Transverse colon (tissue), 4 donors: ENCODE results near the gene RPS24. TPM values are rescaled to one million over a fixed set of nuclear protein-coding genes. Genes with fewer than 3 reads are reported as not detected.

Source experiments
- DNase-seq: peaks from one replicate; pipeline ENCODE4 v3.0.0-alpha.2; 2019
- H3K27ac ChIP-seq, 4 donors: fragments of 200-600 bp; sonication (generic); 2 replicates each; pipeline ENCODE4 v1.5.1; 2016 to 2018; ENCODE audit warnings: inconsistent platforms in 4 of 4
- H3K27me3 ChIP-seq: fragments of 200-600 bp; sonication (generic); 2 replicates; pipeline ENCODE4 v1.5.1; 2017; ENCODE audit warnings: inconsistent platforms
- H3K36me3 ChIP-seq, 4 donors: fragments of 200-600 bp; sonication (generic); 2 replicates each; pipeline ENCODE4 v1.5.1; 2017 to 2019; ENCODE audit warnings: inconsistent platforms in 4 of 4
- H3K4me1 ChIP-seq, 4 donors: fragments of 200-600 bp; sonication (generic); 2 replicates each; pipeline ENCODE4 v1.5.1; 2017 to 2020; ENCODE audit warnings: inconsistent platforms in 4 of 4
- H3K4me3 ChIP-seq, 4 donors: fragments of 200-600 bp; sonication (generic); 1 replicate in 1 of 4; 2 replicates in 3 of 4; pipeline versions ENCODE4 v1.5.1 to v1.6.1; 2017 to 2019; ENCODE audit warnings: inconsistent platforms in 4 of 4
- H3K9me3 ChIP-seq, 2 donors: fragments of 200-600 bp; sonication (generic); 2 replicates each; pipeline ENCODE4 v1.5.1; 2017 to 2019; ENCODE audit warnings: inconsistent platforms in 2 of 2
- CTCF ChIP-seq, 5 experiments: fragments of 200-600 bp in 3 of 5; fragments of 450-650 bp in 2 of 5; sonication (generic) in 3 of 5; IDR thresholded peaks; 1 replicate in 2 of 5; 2 replicates in 3 of 5; pipeline ENCODE4 v1.5.1; 2016 to 2017; ENCODE audit warnings: antibody characterized with exemption in 5 of 5, inconsistent platforms in 3 of 5, mild to moderate bottlenecking in 2 of 5, moderate library complexity in 1 of 5
- EP300 ChIP-seq: sonication (generic); formaldehyde crosslinking; IDR thresholded peaks from one replicate; pipeline ENCODE4 v1.6.1; 2017; ENCODE audit warnings: antibody characterized with exemption, low read depth
- POLR2A ChIP-seq: fragments of 450-650 bp; IDR thresholded peaks from one replicate; pipeline ENCODE4 v1.6.1; 2016; ENCODE audit warnings: antibody characterized with exemption, mild to moderate bottlenecking, moderate library complexity
- POLR2AphosphoS5 ChIP-seq, 3 donors: sonication (generic); formaldehyde crosslinking; IDR thresholded peaks; one replicate each; pipeline ENCODE4 v1.6.1; 2016; ENCODE audit warnings: antibody characterized with exemption in 3 of 3
- WGBS, 2 donors: methylation state at CpG; one replicate each; pipeline ENCODE4 v1.1.5; 2018; ENCODE audit warnings: low coverage in 1 of 2; 5-methylcytosine and 5-hydroxymethylcytosine counted together
- in situ Hi-C, 4 donors: fragments of 200-750 bp; cut with MboI; loops; one replicate each; pipeline versions ENCODE4 v1.15.0 to v1.15.1; 2017; ENCODE audit warnings: low sequenced_read_pairs in 3 of 4, low pct_ligation_motif_present in 1 of 4, low pct_unique_long_range_greater_than_20kb in 1 of 4
- intact Hi-C: fragments of 100-400 bp; cut with DNase I; formaldehyde crosslinking; loops from one replicate; pipeline ENCODE4 v1.15.1; 2023; ENCODE audit warnings: low total_unique reads
- total RNA-seq, 4 donors: library from RNA; depleted of rRNA; stranded (reverse); fragments of >200 nt; gene quantifications; one replicate each; pipeline ENCODE4 v1.1.0, GENCODE V29; 2016

Gene RPS24
- total RNA-seq, 4 donors from 2014 or later: 562 to 2,370 (median 1,752) TPM

- DNase-seq: no peak
- H3K27me3 ChIP-seq: no peaks in the 10 kb centered on the region
- H3K27ac ChIP-seq: no peak overlapping the region
- TF ChIP-seq CTCF (IDR thresholded peaks at IDR 0.05): no peak
- no peak for TF ChIP-seq POLR2A
- TF ChIP-seq POLR2AphosphoS5 (IDR thresholded peaks at IDR 0.05): no peak
- TF ChIP-seq EP300: no peak
- no peak overlapping the region for H3K4me3 ChIP-seq
- no peaks in the 10 kb centered on the region for H3K4me1 ChIP-seq
- in situ Hi-C loops: loop anchor here in 1 of 4 donors (25.0 kb wide), 1 partner anchor 165 kb away; no protein-coding TSS in a partner anchor
- WGBS, 2 donors: 94 to 100% methylated on average over 1 to 4 of the region's 4 CpGs
- H3K36me3 ChIP-seq: peaks cover 0 to 87% (median 36%) of the 10 kb centered on the region in 4 donors
- no peaks in the 10 kb centered on the region for H3K9me3 ChIP-seq
- intact Hi-C loops: no loop called here
Measured at GRCh38 chr10:78002541-78003288, 30.9 kb upstream of the RPS24 start.

GRCh38 chr10:78004215-78005026, 29.2 kb upstream of the RPS24 start:
- WGBS, 2 donors: 83 to 92% methylated on average over 2 to 16 of the region's 16 CpGs
- Histone ChIP-seq H3K4me3 (no peak overlapping the region), H3K4me1 (no peaks in the 10 kb centered on the region), H3K27ac (no peak overlapping the region), H3K9me3 (no peaks in the 10 kb centered on the region), H3K27me3 (no peaks in the 10 kb centered on the region), H3K36me3 (peaks cover 0 to 90% (median 34%) of the 10 kb centered on the region in 4 donors)
- no peak for DNase-seq
- intact Hi-C loops: no loop called here
- in situ Hi-C loops: loop anchor here in 1 of 4 donors (25.0 kb wide), 1 partner anchor 167 kb away; no protein-coding TSS in a partner anchor
- TF ChIP-seq EP300 (no peak), CTCF (IDR thresholded peaks at IDR 0.05) (no peak), POLR2AphosphoS5 (IDR thresholded peaks at IDR 0.05) (no peak), POLR2A (no peak)

- in situ Hi-C loops (loop anchor here in 1 of 4 donors (25.0 kb wide), 1 partner anchor 170 kb away; no protein-coding TSS in a partner anchor), intact Hi-C loops (no loop called here)
- Histone ChIP-seq H3K9me3 (no peaks in the 10 kb centered on the region), H3K4me1 (no peaks in the 10 kb centered on the region), H3K4me3 (no peak overlapping the region), H3K27me3 (no peaks in the 10 kb centered on the region), H3K36me3 (peaks cover 0 to 88% (median 27%) of the 10 kb centered on the region in 4 donors), H3K27ac (no peak overlapping the region)
- 63 to 71% methylated on average over 1 of the region's 1 CpG for WGBS, 2 donors
- no peak for TF ChIP-seq POLR2A
- TF ChIP-seq CTCF (IDR thresholded peaks at IDR 0.05): no peak
- no peak for TF ChIP-seq POLR2AphosphoS5 (IDR thresholded peaks at IDR 0.05)
- TF ChIP-seq EP300: no peak
- no peak for DNase-seq
Measured at GRCh38 chr10:78007172-78007571, 26.5 kb upstream of the RPS24 start.

- 93 to 94% methylated on average over 4 to 6 of the region's 6 CpGs for WGBS, 2 donors
- intact Hi-C loops: no loop called here
- TF ChIP-seq POLR2AphosphoS5 (IDR thresholded peaks at IDR 0.05): no peak
- TF ChIP-seq EP300: no peak
- TF ChIP-seq CTCF (IDR thresholded peaks at IDR 0.05): no peak
- no peak for TF ChIP-seq POLR2A
- Histone ChIP-seq H3K9me3 (no peaks in the 10 kb centered on the region), H3K36me3 (peaks cover 0 to 86% (median 32%) of the 10 kb centered on the region in 4 donors), H3K27ac (no peak overlapping the region), H3K4me3 (no peak overlapping the region), H3K27me3 (no peaks in the 10 kb centered on the region), H3K4me1 (no peaks in the 10 kb centered on the region)
- DNase-seq: no peak
- in situ Hi-C loops: loop anchor here in 1 of 4 donors (25.0 kb wide), 1 partner anchor 172 kb away; no protein-coding TSS in a partner anchor
Measured at GRCh38 chr10:78009662-78010061, 24.0 kb upstream of the RPS24 start.
